Liver (tissue), 9 donors: ENCODE data around the gene SPRYD4. TPM values are rescaled to one million over a fixed set of nuclear protein-coding genes. Genes with fewer than 3 reads are reported as not detected.
A peak's percentile ranks its signal among the peaks of the same experiment; 100 is the strongest.

Source experiments
- DNase-seq: peaks from one replicate; pipeline ENCODE4 v3.0.0-alpha.2; 2017; ENCODE audit warnings: low spot score
- H3K27ac ChIP-seq, 2 donors: one replicate each; pipeline ENCODE4 v1.7.0; 2013; ENCODE audit warnings: inconsistent platforms in 2 of 2, low read length in 2 of 2, control low read depth in 1 of 2, low read depth in 1 of 2, mild to moderate bottlenecking in 1 of 2
- H3K27me3 ChIP-seq, 4 donors: one replicate each; pipeline versions ENCODE4 v1.6.1 to v1.7.0; 2013; ENCODE audit warnings: low read length in 3 of 4, inconsistent platforms in 1 of 4, mild to moderate bottlenecking in 1 of 4, moderate library complexity in 1 of 4; ENCODE audit not compliant: control insufficient read depth in 4 of 4, insufficient read depth in 4 of 4
- H3K36me3 ChIP-seq, 4 donors: one replicate each; pipeline versions ENCODE4 v1.6.1 to v1.7.0; 2013; ENCODE audit warnings: low read length in 3 of 4, mild to moderate bottlenecking in 3 of 4, low read depth in 1 of 4, moderate library complexity in 1 of 4; ENCODE audit not compliant: control insufficient read depth in 4 of 4, insufficient read depth in 3 of 4
- H3K4me1 ChIP-seq, 4 donors: one replicate each; pipeline versions ENCODE4 v1.6.1 to v1.7.0; 2013; ENCODE audit warnings: low read length in 3 of 4, mild to moderate bottlenecking in 3 of 4, moderate library complexity in 1 of 4; ENCODE audit not compliant: control insufficient read depth in 4 of 4, insufficient read depth in 4 of 4
- H3K4me3 ChIP-seq, 3 donors: one replicate each; pipeline versions ENCODE4 v1.6.1 to v1.7.0; 2013; ENCODE audit warnings: low read length in 3 of 3, control low read depth in 1 of 3, low read depth in 1 of 3, mild to moderate bottlenecking in 1 of 3
- H3K9ac ChIP-seq, 2 donors: one replicate each; pipeline ENCODE4 v1.7.0; 2013; ENCODE audit warnings: low read length in 2 of 2, mild to moderate bottlenecking in 2 of 2, moderate library complexity in 2 of 2, control low read depth in 1 of 2, low read depth in 1 of 2
- H3K9me3 ChIP-seq, 4 donors: one replicate each; pipeline versions ENCODE4 v1.6.1 to v1.7.0; 2013; ENCODE audit warnings: low read length in 3 of 4; ENCODE audit not compliant: control insufficient read depth in 4 of 4
- EGR1 ChIP-seq, 2 donors: IDR thresholded peaks; 2 replicates each; pipeline ENCODE4 v1.6.1; 2016 to 2018; ENCODE audit warnings: antibody characterized with exemption in 2 of 2, low read depth in 2 of 2
- GABPA ChIP-seq, 2 donors: IDR thresholded peaks in 1 of 2; conservative IDR thresholded peaks in 1 of 2; 2 replicates each; pipeline ENCODE4 v1.6.1; 2016; ENCODE audit warnings: antibody characterized with exemption in 2 of 2, mild to moderate bottlenecking in 1 of 2, moderate library complexity in 1 of 2
- HNF4G ChIP-seq: IDR thresholded peaks from 2 replicates; pipeline ENCODE4 v1.6.1; 2016; ENCODE audit warnings: antibody characterized with exemption
- JUND ChIP-seq, 2 donors: IDR thresholded peaks; 2 replicates each; pipeline ENCODE4 v1.6.1; 2016; ENCODE audit warnings: antibody characterized with exemption in 2 of 2
- NR2F2 ChIP-seq: IDR thresholded peaks from 2 replicates; pipeline ENCODE4 v1.6.1; 2016; ENCODE audit warnings: antibody characterized with exemption
- RAD21 ChIP-seq, 2 donors: IDR thresholded peaks; 2 replicates each; pipeline ENCODE4 v1.6.1; 2016; ENCODE audit warnings: antibody characterized with exemption in 2 of 2, mild to moderate bottlenecking in 2 of 2
- RXRA ChIP-seq, 2 donors: IDR thresholded peaks; 2 replicates each; pipeline ENCODE4 v1.6.1; 2017 to 2018; ENCODE audit warnings: antibody characterized with exemption in 2 of 2, mild to moderate bottlenecking in 1 of 2
- SP1 ChIP-seq: IDR thresholded peaks from 2 replicates; pipeline ENCODE4 v1.6.1; 2018; ENCODE audit warnings: antibody characterized with exemption, mild to moderate bottlenecking
- YY1 ChIP-seq: IDR thresholded peaks from 2 replicates; pipeline ENCODE4 v1.6.1; 2016; ENCODE audit warnings: antibody characterized with exemption, mild to moderate bottlenecking
- WGBS: extraction: QIAGEN DNeasy Blood & Tissue Kit; methylation state at CpG from one replicate; pipeline ENCODE4 v1.1.7; 2013; 5-methylcytosine and 5-hydroxymethylcytosine counted together
- polyA plus RNA-seq, 2 donors: library from polyadenylated mRNA; stranded (reverse) in 1 of 2; unstranded in 1 of 2; fragments of 200-250 nt in 1 of 2; fragments of >200 nt in 1 of 2; fragmentation: Nextera tagmentation in 1 of 2; extraction: Ambion mirVana in 1 of 2; gene quantifications; one replicate each; pipeline versions ENCODE4 v1.2.1 to v1.2.3, GENCODE V29; 2013 to 2015
- total RNA-seq, 2 donors: library from RNA; depleted of rRNA; stranded (reverse); fragments of >200 nt; gene quantifications; one replicate each; pipeline ENCODE4 v1.2.3, GENCODE V29; 2014
- TF ChIP-seq, protein P1 (sequence below): IDR thresholded peaks from 2 replicates; pipeline ENCODE4 v1.6.1; 2016; ENCODE audit warnings: antibody characterized with exemption
- TF ChIP-seq, protein P2 (sequence below): IDR thresholded peaks from 2 replicates; pipeline ENCODE4 v1.6.1; 2016; ENCODE audit warnings: antibody characterized with exemption
- TF ChIP-seq, protein P3 (sequence below): fragments of 150-350 bp; IDR thresholded peaks from 2 replicates; pipeline ENCODE4 v1.5.1; 2017; ENCODE audit warnings: improper control_type of control experiment, low read depth, low read length; ENCODE audit not compliant: missing input control
- donor health status: healthy.
- donor health status: healthy.
- donor health status: healthy.
- donor health status: healthy.
- donor health status: healthy.

The SPRYD4 gene
- total and polyA plus RNA-seq, 4 donors: 3.8 to 13.0 (median 7.6) TPM

DNA sequence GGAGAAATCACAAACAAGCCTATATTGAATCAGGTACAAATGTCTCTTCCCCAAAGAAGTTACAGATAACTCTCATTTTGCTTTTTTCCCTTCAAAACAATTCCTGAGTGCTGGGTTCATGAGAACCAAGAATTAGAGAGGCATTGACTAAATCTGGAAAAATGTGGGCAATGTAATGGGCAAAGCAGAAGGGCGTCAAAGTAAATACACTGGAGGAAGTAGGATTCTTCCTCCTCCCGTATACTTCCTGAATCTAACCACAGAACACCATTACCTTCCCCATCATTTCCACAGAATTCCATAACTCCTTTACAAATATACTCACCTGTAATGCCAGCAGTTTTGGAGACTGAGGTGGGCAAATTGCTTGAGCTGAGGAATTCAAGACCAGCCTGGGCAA is 50.2 kb downstream of the SPRYD4 start:
- Histone ChIP-seq H3K9ac (no peak overlapping the region), H3K9me3 (no peaks in the 10 kb centered on the region), H3K4me3 (no peak overlapping the region), H3K27me3 (no peaks in the 10 kb centered on the region), H3K27ac (no peak overlapping the region), H3K36me3 (no peaks in the 10 kb centered on the region), H3K4me1 (peaks cover 0 to 3% (median 0%) of the 10 kb centered on the region in 4 donors)
- WGBS: 72% methylated on average over 2 of the region's 2 CpGs
- TF ChIP-seq YY1 (no peak), EGR1 (IDR thresholded peaks at IDR 0.05; ENCODE audit: low read depth in 2 of 2) (no peak), NR2F2 (no peak), GABPA (IDR thresholded peaks at IDR 0.05 in 1 of 2, conservative IDR thresholded peaks at IDR 0.05 in 1 of 2) (no peak)
- DNase-seq: no peak

DNA sequence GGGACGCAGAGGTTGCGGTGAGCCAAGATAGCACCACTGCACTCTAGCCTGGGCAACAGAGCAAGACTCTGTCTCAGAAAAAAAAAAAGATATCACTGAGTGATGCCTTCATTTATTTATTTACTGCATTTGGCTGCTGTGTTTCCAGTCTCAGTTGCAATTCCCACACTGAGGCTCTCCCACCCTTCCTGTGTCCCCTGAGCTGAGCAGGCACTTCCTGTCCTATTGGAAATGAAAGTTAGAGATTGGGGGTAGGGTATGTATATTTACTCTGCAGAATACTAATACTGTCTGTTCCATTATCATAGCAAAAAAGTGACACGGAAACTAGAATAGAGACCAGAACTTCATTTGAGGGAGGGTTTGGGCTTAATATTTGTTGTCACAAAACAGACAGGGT is 51.7 kb downstream of the SPRYD4 start:
- Histone ChIP-seq H3K9me3 (no peaks in the 10 kb centered on the region), H3K4me3 (no peak overlapping the region), H3K27me3 (no peaks in the 10 kb centered on the region), H3K9ac (no peak overlapping the region), H3K27ac (peak overlapping the region; percentile 5 to 68), H3K36me3 (no peaks in the 10 kb centered on the region), H3K4me1 (peaks cover 0 to 3% (median 0%) of the 10 kb centered on the region in 4 donors)
- WGBS: 74% methylated on average over 3 of the region's 3 CpGs
- no peak for DNase-seq
- TF ChIP-seq, protein P1, sequence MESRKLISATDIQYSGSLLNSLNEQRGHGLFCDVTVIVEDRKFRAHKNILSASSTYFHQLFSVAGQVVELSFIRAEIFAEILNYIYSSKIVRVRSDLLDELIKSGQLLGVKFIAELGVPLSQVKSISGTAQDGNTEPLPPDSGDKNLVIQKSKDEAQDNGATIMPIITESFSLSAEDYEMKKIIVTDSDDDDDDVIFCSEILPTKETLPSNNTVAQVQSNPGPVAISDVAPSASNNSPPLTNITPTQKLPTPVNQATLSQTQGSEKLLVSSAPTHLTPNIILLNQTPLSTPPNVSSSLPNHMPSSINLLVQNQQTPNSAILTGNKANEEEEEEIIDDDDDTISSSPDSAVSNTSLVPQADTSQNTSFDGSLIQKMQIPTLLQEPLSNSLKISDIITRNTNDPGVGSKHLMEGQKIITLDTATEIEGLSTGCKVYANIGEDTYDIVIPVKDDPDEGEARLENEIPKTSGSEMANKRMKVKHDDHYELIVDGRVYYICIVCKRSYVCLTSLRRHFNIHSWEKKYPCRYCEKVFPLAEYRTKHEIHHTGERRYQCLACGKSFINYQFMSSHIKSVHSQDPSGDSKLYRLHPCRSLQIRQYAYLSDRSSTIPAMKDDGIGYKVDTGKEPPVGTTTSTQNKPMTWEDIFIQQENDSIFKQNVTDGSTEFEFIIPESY: no peak
- peak; percentile 40 for TF ChIP-seq SP1

DNA sequence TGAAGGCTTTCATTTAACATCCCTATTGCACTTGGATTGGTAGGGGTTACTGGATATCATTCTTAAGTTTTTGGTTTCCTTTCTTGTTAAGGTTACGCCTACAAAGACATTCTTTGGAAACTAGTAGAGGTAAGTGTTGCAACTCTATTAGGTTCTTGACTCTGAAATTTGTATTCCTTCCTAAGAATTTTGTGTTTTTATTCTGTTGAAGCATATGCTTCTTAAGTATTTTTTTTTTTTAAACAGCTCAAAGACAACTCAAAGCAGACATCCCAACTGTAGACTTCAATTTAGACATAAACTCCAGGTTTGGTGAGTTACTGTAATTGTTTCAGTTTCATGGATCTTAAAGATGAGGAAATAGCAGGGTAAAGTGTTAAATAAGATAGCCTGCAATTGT is 52.1 kb downstream of the SPRYD4 start:
- peak overlapping the region in 1 of 2 donors; percentile 66 for H3K9ac ChIP-seq
- H3K4me1 ChIP-seq: peaks cover 0 to 3% (median 0%) of the 10 kb centered on the region in 4 donors
- no peak overlapping the region for H3K4me3 ChIP-seq
- no peaks in the 10 kb centered on the region for H3K36me3 ChIP-seq
- H3K27ac ChIP-seq: peak overlapping the region; percentile 5 to 68
- no peaks in the 10 kb centered on the region for H3K9me3 ChIP-seq
- H3K27me3 ChIP-seq: no peaks in the 10 kb centered on the region
- 74% methylated on average over 1 of the region's 1 CpG for WGBS
- DNase-seq: no peak
- TF ChIP-seq, protein P2, sequence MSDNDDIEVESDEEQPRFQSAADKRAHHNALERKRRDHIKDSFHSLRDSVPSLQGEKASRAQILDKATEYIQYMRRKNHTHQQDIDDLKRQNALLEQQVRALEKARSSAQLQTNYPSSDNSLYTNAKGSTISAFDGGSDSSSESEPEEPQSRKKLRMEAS: no peak
- TF ChIP-seq, protein P1: no peak
- TF ChIP-seq, protein P3, sequence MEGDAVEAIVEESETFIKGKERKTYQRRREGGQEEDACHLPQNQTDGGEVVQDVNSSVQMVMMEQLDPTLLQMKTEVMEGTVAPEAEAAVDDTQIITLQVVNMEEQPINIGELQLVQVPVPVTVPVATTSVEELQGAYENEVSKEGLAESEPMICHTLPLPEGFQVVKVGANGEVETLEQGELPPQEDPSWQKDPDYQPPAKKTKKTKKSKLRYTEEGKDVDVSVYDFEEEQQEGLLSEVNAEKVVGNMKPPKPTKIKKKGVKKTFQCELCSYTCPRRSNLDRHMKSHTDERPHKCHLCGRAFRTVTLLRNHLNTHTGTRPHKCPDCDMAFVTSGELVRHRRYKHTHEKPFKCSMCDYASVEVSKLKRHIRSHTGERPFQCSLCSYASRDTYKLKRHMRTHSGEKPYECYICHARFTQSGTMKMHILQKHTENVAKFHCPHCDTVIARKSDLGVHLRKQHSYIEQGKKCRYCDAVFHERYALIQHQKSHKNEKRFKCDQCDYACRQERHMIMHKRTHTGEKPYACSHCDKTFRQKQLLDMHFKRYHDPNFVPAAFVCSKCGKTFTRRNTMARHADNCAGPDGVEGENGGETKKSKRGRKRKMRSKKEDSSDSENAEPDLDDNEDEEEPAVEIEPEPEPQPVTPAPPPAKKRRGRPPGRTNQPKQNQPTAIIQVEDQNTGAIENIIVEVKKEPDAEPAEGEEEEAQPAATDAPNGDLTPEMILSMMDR: no peak
- TF ChIP-seq HNF4G (no peak), EGR1 (IDR thresholded peaks at IDR 0.05; ENCODE audit: low read depth in 2 of 2) (no peak), JUND (IDR thresholded peaks at IDR 0.05) (no peak), RAD21 (IDR thresholded peaks at IDR 0.05) (no peak), RXRA (IDR thresholded peaks at IDR 0.05) (no peak)
